C4-2B (cell line): ENCODE results near the gene FOLR1.

Experiments used
- ZFX ChIP-seq: fragments of 450-650 bp; IDR thresholded peaks from 2 replicates; pipeline ENCODE4 v1.6.1; 2017
- TF ChIP-seq, protein P1 (sequence below): fragments of 450-650 bp; conservative IDR thresholded peaks from 2 replicates; pipeline ENCODE4 v1.5.1; 2017; ENCODE audit warnings: mild to moderate bottlenecking

DNA sequence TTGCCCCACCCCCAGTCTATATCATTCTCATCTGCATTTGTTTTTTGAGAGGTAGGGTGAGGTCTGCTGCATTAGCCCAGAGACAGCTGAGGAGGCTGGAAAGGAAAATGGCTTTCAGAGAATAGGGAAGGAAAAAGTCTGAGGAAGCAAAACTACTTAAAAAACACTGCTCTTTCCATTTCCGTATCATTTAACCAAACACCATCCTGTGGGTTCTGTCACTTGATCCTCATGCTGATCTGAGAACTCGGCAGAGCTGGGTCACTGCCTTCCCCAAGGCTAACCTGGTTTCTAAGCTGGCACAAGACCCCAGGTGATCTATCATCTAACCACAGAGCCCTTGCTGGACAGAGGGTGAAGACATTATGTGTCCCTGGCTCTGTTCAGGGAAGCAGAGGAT, 25.9 kb downstream of the FOLR1 start:
- TF ChIP-seq, protein P1, sequence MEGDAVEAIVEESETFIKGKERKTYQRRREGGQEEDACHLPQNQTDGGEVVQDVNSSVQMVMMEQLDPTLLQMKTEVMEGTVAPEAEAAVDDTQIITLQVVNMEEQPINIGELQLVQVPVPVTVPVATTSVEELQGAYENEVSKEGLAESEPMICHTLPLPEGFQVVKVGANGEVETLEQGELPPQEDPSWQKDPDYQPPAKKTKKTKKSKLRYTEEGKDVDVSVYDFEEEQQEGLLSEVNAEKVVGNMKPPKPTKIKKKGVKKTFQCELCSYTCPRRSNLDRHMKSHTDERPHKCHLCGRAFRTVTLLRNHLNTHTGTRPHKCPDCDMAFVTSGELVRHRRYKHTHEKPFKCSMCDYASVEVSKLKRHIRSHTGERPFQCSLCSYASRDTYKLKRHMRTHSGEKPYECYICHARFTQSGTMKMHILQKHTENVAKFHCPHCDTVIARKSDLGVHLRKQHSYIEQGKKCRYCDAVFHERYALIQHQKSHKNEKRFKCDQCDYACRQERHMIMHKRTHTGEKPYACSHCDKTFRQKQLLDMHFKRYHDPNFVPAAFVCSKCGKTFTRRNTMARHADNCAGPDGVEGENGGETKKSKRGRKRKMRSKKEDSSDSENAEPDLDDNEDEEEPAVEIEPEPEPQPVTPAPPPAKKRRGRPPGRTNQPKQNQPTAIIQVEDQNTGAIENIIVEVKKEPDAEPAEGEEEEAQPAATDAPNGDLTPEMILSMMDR: no peak
- no peak for TF ChIP-seq ZFX
